SU-DHL-6 (cell line): ENCODE measurements around the gene GIMAP1.

ENCODE experiments used
- CTCF ChIP-seq: fragments of 200-600 bp; sonication (generic); IDR thresholded peaks from one replicate; pipeline ENCODE4 v1.5.1; 2017; ENCODE audit warnings: antibody characterized with exemption, mild to moderate bottlenecking, low read length, moderate library complexity; ENCODE audit not compliant: insufficient read depth, poor library complexity, severe bottlenecking
- EZH2phosphoT487 ChIP-seq: fragments of 200-600 bp; sonication (generic), shearing (Covaris generic); conservative IDR thresholded peaks from 2 replicates; pipeline ENCODE4 v1.6.1; 2018; ENCODE audit warnings: mild to moderate bottlenecking, antibody characterized with exemption, low read length, moderate library complexity, mixed read lengths

GRCh38 chr7:150735596-150736358 lies 19.4 kb downstream of the GIMAP1 start:
- no peak for TF ChIP-seq CTCF
- TF ChIP-seq EZH2phosphoT487, result no peak
